ENCODE data around the gene C16orf78. TPM values are rescaled to one million over a fixed set of nuclear protein-coding genes. Genes with fewer than 3 reads are reported as not detected.
"Not testable (repeated sequence)": the region's sequence is repeated elsewhere in the genome, so short reads cannot be mapped to it uniquely, and the experiment has no call there.

Gene C16orf78
- total RNA-seq, 4 donors from 2014 or later, result not detected

- TF ChIP-seq POLR2A (IDR thresholded peaks at IDR 0.05) (no peak), CTCF (IDR thresholded peaks at IDR 0.05 in 4 of 5, conservative IDR thresholded peaks at IDR 0.05 in 1 of 5) (no peak)
- Histone ChIP-seq H3K9me3 (no peaks in the 10 kb centered on the region), H3K27ac (no peak overlapping the region), H3K4me1 (no peaks in the 10 kb centered on the region), H3K27me3 (peaks cover 0 to 8% (median 5%) of the 10 kb centered on the region in 3 donors), H3K36me3 (no peaks in the 10 kb centered on the region), H3K4me3 (no peak overlapping the region)
- DNase-seq (no peak), ATAC-seq (no peak)
- intact Hi-C loops (cut with DNase I; ENCODE audit: low total_unique reads) (no loop called here), in situ Hi-C loops (cut with MboI; ENCODE audit: low sequenced_read_pairs in 4 of 4) (loop anchor here in 1 of 4 donors (10.0 kb wide), 1 partner anchor 672 kb away; no protein-coding TSS in a partner anchor)
These were observed 16.7 kb upstream of the C16orf78 start for GRCh38 chr16:49356728-49357488.

- no peaks in the 10 kb centered on the region for H3K36me3 ChIP-seq
- intact Hi-C loops (cut with DNase I; ENCODE audit: low total_unique reads), result no loop called here
- in situ Hi-C loops (cut with MboI; ENCODE audit: low sequenced_read_pairs in 4 of 4), result loop anchor here in 1 of 4 donors (10.0 kb wide), 1 partner anchor 675 kb away; no protein-coding TSS in a partner anchor
- no peaks in the 10 kb centered on the region for H3K9me3 ChIP-seq
- ATAC-seq (no peak), DNase-seq (no peak)
- no peak overlapping the region for H3K27ac ChIP-seq
- no peak overlapping the region for H3K4me3 ChIP-seq
- H3K4me1 ChIP-seq, result no peaks in the 10 kb centered on the region
- no peak for TF ChIP-seq POLR2A (IDR thresholded peaks at IDR 0.05)
- TF ChIP-seq CTCF (IDR thresholded peaks at IDR 0.05 in 4 of 5, conservative IDR thresholded peaks at IDR 0.05 in 1 of 5), result no peak
- H3K27me3 ChIP-seq, result peaks cover 0 to 8% (median 5%) of the 10 kb centered on the region in 3 donors
These were observed 14.0 kb upstream of the C16orf78 start for GRCh38 chr16:49359591-49359990.

GRCh38 chr16:49361731-49362130, 11.9 kb upstream of the C16orf78 start:
- H3K9me3 ChIP-seq; H3K4me3 ChIP-seq; H3K4me1 ChIP-seq; in situ Hi-C loops (cut with MboI; ENCODE audit: low sequenced_read_pairs in 4 of 4); intact Hi-C loops (cut with DNase I; ENCODE audit: low total_unique reads); H3K27ac ChIP-seq; DNase-seq; H3K27me3 ChIP-seq; H3K36me3 ChIP-seq; ATAC-seq: not testable (repeated sequence)

- Histone ChIP-seq H3K27me3 (peaks cover 0 to 4% (median 3%) of the 10 kb centered on the region in 3 donors), H3K36me3 (no peaks in the 10 kb centered on the region), H3K27ac (no peak overlapping the region), H3K9me3 (no peaks in the 10 kb centered on the region), H3K4me1 (no peaks in the 10 kb centered on the region), H3K4me3 (no peak overlapping the region)
- in situ Hi-C loops (cut with MboI; ENCODE audit: low sequenced_read_pairs in 4 of 4), result no loop called here
- DNase-seq (no peak), ATAC-seq (no peak)
- TF ChIP-seq POLR2A (IDR thresholded peaks at IDR 0.05) (no peak), CTCF (IDR thresholded peaks at IDR 0.05 in 4 of 5, conservative IDR thresholded peaks at IDR 0.05 in 1 of 5) (no peak)
- intact Hi-C loops (cut with DNase I; ENCODE audit: low total_unique reads), result no loop called here
These were observed 11.4 kb upstream of the C16orf78 start for GRCh38 chr16:49362230-49362629.

- ATAC-seq (no peak), DNase-seq (no peak)
- Histone ChIP-seq H3K27ac (no peak overlapping the region), H3K9me3 (no peaks in the 10 kb centered on the region), H3K4me3 (no peak overlapping the region), H3K4me1 (no peaks in the 10 kb centered on the region), H3K36me3 (no peaks in the 10 kb centered on the region), H3K27me3 (no peaks in the 10 kb centered on the region)
- in situ Hi-C loops (cut with MboI; ENCODE audit: low sequenced_read_pairs in 4 of 4), result no loop called here
- TF ChIP-seq POLR2A (IDR thresholded peaks at IDR 0.05), result no peak
- TF ChIP-seq CTCF (IDR thresholded peaks at IDR 0.05 in 4 of 5, conservative IDR thresholded peaks at IDR 0.05 in 1 of 5), result no peak
- intact Hi-C loops (cut with DNase I; ENCODE audit: low total_unique reads), result no loop called here
These were observed 7.7 kb upstream of the C16orf78 start for GRCh38 chr16:49365711-49366509.

Measured in gastrocnemius medialis (tissue), 4 donors.